Measurements from ENCODE around the gene ZNF532.

ZNF532 gene

GRCh38 chr18:58966704-58967103 is 102.0 kb downstream of the ZNF532 start:
- Histone ChIP-seq H3K79me1 (ENCODE audit: low read length) (no peaks in the 10 kb centered on the region), H4K91ac (ENCODE audit: low read depth, low read length) (no peak overlapping the region), H3K27me3 (ENCODE audit: insufficient read depth, low read length) (no peaks in the 10 kb centered on the region), H2AK5ac (ENCODE audit: low read length) (no peak overlapping the region), H3K9me3 (ENCODE audit: insufficient read depth, low read depth, low read length) (no peaks in the 10 kb centered on the region), H3K27ac (ENCODE audit: low read depth, low read length) (no peak overlapping the region), H3K4me2 (ENCODE audit: low read length) (no peak overlapping the region), H4K8ac (ENCODE audit: low read depth, low read length) (no peak overlapping the region), H2BK120ac (ENCODE audit: insufficient read depth, low read length, poor library complexity) (no peak overlapping the region), H2BK5ac (ENCODE audit: low read depth, low read length, poor library complexity) (no peak overlapping the region), H3K79me2 (ENCODE audit: control insufficient read depth, insufficient read depth, low read length, poor library complexity) (no peaks in the 10 kb centered on the region), H3K4ac (ENCODE audit: low read depth, low read length) (no peak overlapping the region), H3K23ac (ENCODE audit: low read length) (no peak overlapping the region), H3K18ac (ENCODE audit: low read length) (no peak overlapping the region), H3K9ac (ENCODE audit: low read length) (no peak overlapping the region), H2BK12ac (ENCODE audit: low read length) (no peak overlapping the region), H3K4me3 (ENCODE audit: low read depth, low read length) (no peak overlapping the region), H3K4me1 (ENCODE audit: control insufficient read depth in 1 of 2, insufficient read depth in 2 of 2, low read length in 2 of 2) (peaks cover 0 to 2% of the 10 kb centered on the region in 2 experiments), H3K36me3 (ENCODE audit: control insufficient read depth in 1 of 2, insufficient read depth in 2 of 2, low read length in 2 of 2) (peaks cover 19 to 21% of the 10 kb centered on the region in 2 experiments), H3K14ac (ENCODE audit: low read length) (no peak overlapping the region), H2AFZ (ENCODE audit: insufficient read depth, low read length, poor library complexity) (no peak overlapping the region), H4K12ac (ENCODE audit: low read depth, low read length) (no peak overlapping the region)
- DNase-seq = no peak
- WGBS (ENCODE audit: extremely low coverage, insufficient coverage, insufficient read length) = no CpG with 5 or more reads among the region's 3 CpGs

DNA sequence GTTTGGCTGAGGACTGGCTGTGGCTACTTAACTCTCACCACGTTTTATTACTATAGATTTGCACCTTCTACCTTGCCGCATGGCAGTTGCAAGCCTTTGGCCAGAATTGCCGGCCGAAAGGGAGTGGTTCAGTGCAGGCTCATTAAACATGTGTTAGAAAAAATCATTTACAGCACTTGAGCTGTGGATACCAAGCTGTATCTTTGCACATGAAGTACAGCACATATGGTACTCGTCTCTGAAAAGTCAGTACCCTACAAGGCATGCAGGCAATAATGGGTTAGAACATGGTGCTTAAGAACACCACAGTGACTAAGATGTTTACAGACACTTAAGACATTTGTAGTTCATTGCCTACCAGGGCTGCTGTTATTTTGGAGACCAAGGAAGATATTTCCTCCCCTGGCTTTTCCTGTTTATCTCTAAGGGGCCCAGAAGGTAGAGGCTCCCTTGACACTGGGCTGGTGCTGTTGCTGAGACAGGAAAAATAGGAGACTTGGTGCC is 103.1 kb downstream of the ZNF532 start:
- H2BK12ac ChIP-seq (ENCODE audit: low read length) = no peak overlapping the region
- no peak for DNase-seq
- no peak overlapping the region for H2BK120ac ChIP-seq (ENCODE audit: insufficient read depth, low read length, poor library complexity)
- H3K4me2 ChIP-seq (ENCODE audit: low read length) = no peak overlapping the region
- H3K9ac ChIP-seq (ENCODE audit: low read length) = no peak overlapping the region
- H2AK5ac ChIP-seq (ENCODE audit: low read length) = no peak overlapping the region
- H3K4me1 ChIP-seq (ENCODE audit: control insufficient read depth in 1 of 2, insufficient read depth in 2 of 2, low read length in 2 of 2) = peaks cover 0 to 2% of the 10 kb centered on the region in 2 experiments
- no peak overlapping the region for H2BK5ac ChIP-seq (ENCODE audit: low read depth, low read length, poor library complexity)
- no peak overlapping the region for H3K14ac ChIP-seq (ENCODE audit: low read length)
- H4K8ac ChIP-seq (ENCODE audit: low read depth, low read length) = no peak overlapping the region
- no peaks in the 10 kb centered on the region for H3K79me1 ChIP-seq (ENCODE audit: low read length)
- no peak overlapping the region for H4K12ac ChIP-seq (ENCODE audit: low read depth, low read length)
- no CpG with 5 or more reads among the region's 5 CpGs for WGBS (ENCODE audit: extremely low coverage, insufficient coverage, insufficient read length)
- H3K79me2 ChIP-seq (ENCODE audit: control insufficient read depth, insufficient read depth, low read length, poor library complexity) = no peaks in the 10 kb centered on the region
- no peaks in the 10 kb centered on the region for H3K9me3 ChIP-seq (ENCODE audit: insufficient read depth, low read depth, low read length)
- peaks cover 17 to 18% of the 10 kb centered on the region in 2 experiments for H3K36me3 ChIP-seq (ENCODE audit: control insufficient read depth in 1 of 2, insufficient read depth in 2 of 2, low read length in 2 of 2)
- H2AFZ ChIP-seq (ENCODE audit: insufficient read depth, low read length, poor library complexity) = no peak overlapping the region
- H4K91ac ChIP-seq (ENCODE audit: low read depth, low read length) = no peak overlapping the region
- H3K18ac ChIP-seq (ENCODE audit: low read length) = no peak overlapping the region
- H3K4ac ChIP-seq (ENCODE audit: low read depth, low read length) = no peak overlapping the region
- no peaks in the 10 kb centered on the region for H3K27me3 ChIP-seq (ENCODE audit: insufficient read depth, low read length)
- no peak overlapping the region for H3K27ac ChIP-seq (ENCODE audit: low read depth, low read length)
- no peak overlapping the region for H3K23ac ChIP-seq (ENCODE audit: low read length)
- H3K4me3 ChIP-seq (ENCODE audit: low read depth, low read length) = no peak overlapping the region

DNA sequence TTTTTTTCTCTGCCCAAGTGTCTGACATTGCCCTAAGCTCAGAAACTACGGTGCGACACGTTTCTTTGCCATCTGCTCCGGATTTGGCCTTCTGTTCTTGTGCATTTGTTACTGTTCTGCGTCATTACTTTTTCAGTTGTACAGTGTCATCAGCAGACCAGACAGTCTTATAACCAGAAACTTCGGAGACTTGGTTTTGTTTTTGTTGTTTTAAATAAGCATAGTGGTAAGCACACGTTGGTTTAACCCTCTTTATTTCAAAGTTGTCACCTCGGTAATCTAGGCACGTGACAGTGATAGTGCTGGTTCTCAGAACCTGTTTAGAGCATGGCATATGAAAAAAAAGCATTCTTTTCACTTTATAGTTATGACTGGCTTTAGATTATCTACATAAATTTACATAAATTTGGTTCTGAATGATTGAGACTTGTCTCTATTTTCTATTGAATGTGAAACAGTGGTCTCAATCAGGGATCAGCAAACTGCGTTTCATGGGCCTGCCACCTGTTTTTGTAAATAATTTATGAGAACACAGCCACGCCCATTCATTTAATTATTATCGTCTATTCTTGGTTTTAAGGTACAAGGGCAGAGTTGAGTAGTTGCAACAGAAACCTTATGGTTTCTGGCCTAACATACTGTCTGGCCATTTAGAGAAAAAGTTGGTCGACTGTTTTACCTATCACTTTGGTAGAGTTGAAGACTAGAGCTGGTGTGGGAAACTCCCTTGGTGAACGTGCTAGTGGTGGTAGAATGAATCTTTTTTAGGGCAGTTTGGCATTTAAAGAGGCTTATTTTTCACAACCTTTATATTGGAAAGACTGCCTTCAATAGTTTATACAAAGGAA is 106.5 kb downstream of the ZNF532 start:
- Histone ChIP-seq H2BK12ac (ENCODE audit: low read length) (no peak overlapping the region), H3K79me1 (ENCODE audit: low read length) (no peaks in the 10 kb centered on the region), H4K8ac (ENCODE audit: low read depth, low read length) (no peak overlapping the region), H3K18ac (ENCODE audit: low read length) (no peak overlapping the region), H2AFZ (ENCODE audit: insufficient read depth, low read length, poor library complexity) (no peak overlapping the region), H3K79me2 (ENCODE audit: control insufficient read depth, insufficient read depth, low read length, poor library complexity) (no peaks in the 10 kb centered on the region), H3K4me1 (ENCODE audit: control insufficient read depth in 1 of 2, insufficient read depth in 2 of 2, low read length in 2 of 2) (peaks cover 0 to 2% of the 10 kb centered on the region in 2 experiments), H2BK120ac (ENCODE audit: insufficient read depth, low read length, poor library complexity) (no peak overlapping the region), H3K27me3 (ENCODE audit: insufficient read depth, low read length) (no peaks in the 10 kb centered on the region), H3K14ac (ENCODE audit: low read length) (no peak overlapping the region), H4K12ac (ENCODE audit: low read depth, low read length) (no peak overlapping the region), H3K4me2 (ENCODE audit: low read length) (no peak overlapping the region), H2BK5ac (ENCODE audit: low read depth, low read length, poor library complexity) (no peak overlapping the region), H3K23ac (ENCODE audit: low read length) (no peak overlapping the region), H3K27ac (ENCODE audit: low read depth, low read length) (no peak overlapping the region), H4K91ac (ENCODE audit: low read depth, low read length) (no peak overlapping the region), H3K9ac (ENCODE audit: low read length) (no peak overlapping the region), H3K4ac (ENCODE audit: low read depth, low read length) (no peak overlapping the region), H3K36me3 (ENCODE audit: control insufficient read depth in 1 of 2, insufficient read depth in 2 of 2, low read length in 2 of 2) (peaks cover 20 to 24% of the 10 kb centered on the region in 2 experiments), H3K9me3 (ENCODE audit: insufficient read depth, low read depth, low read length) (no peaks in the 10 kb centered on the region), H3K4me3 (ENCODE audit: low read depth, low read length) (no peak overlapping the region), H2AK5ac (ENCODE audit: low read length) (no peak overlapping the region)
- no peak for DNase-seq
- WGBS (ENCODE audit: extremely low coverage, insufficient coverage, insufficient read length) = no CpG with 5 or more reads among the region's 14 CpGs

- Histone ChIP-seq H2AFZ (ENCODE audit: insufficient read depth, low read length, poor library complexity) (no peak overlapping the region), H3K9me3 (ENCODE audit: insufficient read depth, low read depth, low read length) (peaks cover 3% of the 10 kb centered on the region), H4K91ac (ENCODE audit: low read depth, low read length) (no peak overlapping the region), H3K4me2 (ENCODE audit: low read length) (no peak overlapping the region), H3K14ac (ENCODE audit: low read length) (no peak overlapping the region), H4K12ac (ENCODE audit: low read depth, low read length) (no peak overlapping the region), H3K79me1 (ENCODE audit: low read length) (peaks cover 2% of the 10 kb centered on the region), H3K4me3 (ENCODE audit: low read depth, low read length) (no peak overlapping the region), H3K9ac (ENCODE audit: low read length) (no peak overlapping the region), H3K27ac (ENCODE audit: low read depth, low read length) (no peak overlapping the region), H3K23ac (ENCODE audit: low read length) (no peak overlapping the region), H2BK5ac (ENCODE audit: low read depth, low read length, poor library complexity) (no peak overlapping the region), H3K4me1 (ENCODE audit: control insufficient read depth in 1 of 2, insufficient read depth in 2 of 2, low read length in 2 of 2) (no peaks in the 10 kb centered on the region), H3K18ac (ENCODE audit: low read length) (no peak overlapping the region), H3K36me3 (ENCODE audit: control insufficient read depth in 1 of 2, insufficient read depth in 2 of 2, low read length in 2 of 2) (peaks cover 17 to 26% of the 10 kb centered on the region in 2 experiments), H3K79me2 (ENCODE audit: control insufficient read depth, insufficient read depth, low read length, poor library complexity) (no peaks in the 10 kb centered on the region), H2BK120ac (ENCODE audit: insufficient read depth, low read length, poor library complexity) (no peak overlapping the region), H2BK12ac (ENCODE audit: low read length) (no peak overlapping the region), H2AK5ac (ENCODE audit: low read length) (no peak overlapping the region), H4K8ac (ENCODE audit: low read depth, low read length) (no peak overlapping the region), H3K4ac (ENCODE audit: low read depth, low read length) (no peak overlapping the region), H3K27me3 (ENCODE audit: insufficient read depth, low read length) (no peaks in the 10 kb centered on the region)
- DNase-seq = no peak
- no CpG with 5 or more reads among the region's 11 CpGs for WGBS (ENCODE audit: extremely low coverage, insufficient coverage, insufficient read length)
Measured at GRCh38 chr18:58975296-58975695, 110.6 kb downstream of the ZNF532 start.
